IMR-90 (cell line): Measurements from ENCODE around the gene MAP1LC3B. TPM values are rescaled to one million over a fixed set of nuclear protein-coding genes. Genes with fewer than 3 reads are reported as not detected.

Source experiments
- ATAC-seq: fragments of 200-7000 bp; cut with Tn5 transposase; 2 replicates; pipeline ENCODE4 v1.9.1; 2020; ENCODE audit warnings: low read depth, mild to moderate bottlenecking, moderate library complexity
- BruUV-seq: library from RNA; stranded (reverse); fragments of 400-500 nt; replicated peaks from 2 replicates; lab custom pipeline; 2021; lab: Mats Ljungman, UMichigan
- CTCF ChIA-PET: fragments of 300-600 bp; formaldehyde crosslinking; extraction: SDS; loops from one replicate; lab custom pipeline; 2021; ENCODE audit warnings: antibody characterized with exemption; lab: Yijun Ruan, JAX
- POLR2A ChIA-PET: fragments of 300-600 bp; sonication (Branson Sonifier 250); formaldehyde crosslinking; loops from one replicate; lab custom pipeline; 2022; ENCODE audit warnings: antibody characterized with exemption; ENCODE audit not compliant: unreplicated experiment; lab: Charles Lee
- DNase-seq: peaks from one replicate; pipeline ENCODE4 v3.0.0; 2013
- H2AFZ ChIP-seq: replicated peaks from 2 replicates; pipeline ENCODE3; 2013; ENCODE audit warnings: low read length, mild to moderate bottlenecking; ENCODE audit not compliant: poor library complexity
- H2AK5ac ChIP-seq: 2 replicates; pipeline ENCODE4 v1.6.1; 2013; ENCODE audit warnings: low read depth, low read length, inconsistent platforms
- H2AK9ac ChIP-seq: replicated peaks from 2 replicates; pipeline ENCODE3; 2013; ENCODE audit warnings: mild to moderate bottlenecking, low read depth, low read length, moderate library complexity; ENCODE audit not compliant: poor library complexity
- H2BK120ac ChIP-seq: 2 replicates; pipeline ENCODE4 v1.6.1; 2013; ENCODE audit warnings: low read depth, low read length, inconsistent platforms
- H2BK15ac ChIP-seq: 3 replicates; pipeline ENCODE4 v1.6.1; 2013; ENCODE audit warnings: low read depth, low read length, inconsistent platforms
- H2BK20ac ChIP-seq: 2 replicates; pipeline ENCODE4 v1.6.1; 2013; ENCODE audit warnings: low read depth, mild to moderate bottlenecking, inconsistent platforms, low read length, moderate library complexity
- H2BK5ac ChIP-seq: 2 replicates; pipeline ENCODE4 v1.6.1; 2013; ENCODE audit warnings: mild to moderate bottlenecking, low read depth, low read length, inconsistent platforms; ENCODE audit not compliant: poor library complexity, severe bottlenecking
- H3K14ac ChIP-seq: replicated peaks from 2 replicates; pipeline ENCODE4 v1.6.1; 2013; ENCODE audit warnings: low read depth, low read length, inconsistent platforms
- H3K18ac ChIP-seq: 2 replicates; pipeline ENCODE4 v1.6.1; 2013; ENCODE audit warnings: low read depth, low read length, control low read depth
- H3K23ac ChIP-seq: 2 replicates; pipeline ENCODE4 v1.6.1; 2013; ENCODE audit warnings: low read depth, low read length, inconsistent platforms
- H3K27ac ChIP-seq: 2 replicates; pipeline ENCODE4 v1.5.1; 2013; ENCODE audit warnings: mild to moderate bottlenecking, control low read depth, low read length; ENCODE audit not compliant: insufficient read depth
- H3K27me3 ChIP-seq: 2 replicates; pipeline ENCODE4 v1.6.1; 2013; ENCODE audit warnings: low read length; ENCODE audit not compliant: control insufficient read depth, insufficient read depth
- H3K36me3 ChIP-seq: 2 replicates; pipeline ENCODE4 v1.6.1; 2013; ENCODE audit warnings: low read length, mixed read lengths; ENCODE audit not compliant: control insufficient read depth, insufficient read depth
- H3K4ac ChIP-seq: 2 replicates; pipeline ENCODE4 v1.6.1; 2013; ENCODE audit warnings: low read depth, low read length, inconsistent platforms
- H3K4me1 ChIP-seq: 2 replicates; pipeline ENCODE4 v1.6.1; 2013; ENCODE audit warnings: low read length, mixed read lengths; ENCODE audit not compliant: control insufficient read depth, insufficient read depth
- H3K4me2 ChIP-seq: 2 replicates; pipeline ENCODE4 v1.6.1; 2013; ENCODE audit warnings: low read depth, mild to moderate bottlenecking, control low read depth, low read length, moderate library complexity
- H3K4me3 ChIP-seq: 2 replicates; pipeline ENCODE4 v1.5.1; 2013; ENCODE audit warnings: low read depth, mild to moderate bottlenecking, control low read depth, low read length, moderate library complexity; ENCODE audit not compliant: insufficient read depth
- H3K56ac ChIP-seq: 2 replicates; pipeline ENCODE4 v1.6.1; 2013; ENCODE audit warnings: low read length, inconsistent platforms; ENCODE audit not compliant: insufficient read depth; ENCODE audit errors: extremely low read depth
- H3K79me1 ChIP-seq, 2 experiments: 2 replicates each; pipeline ENCODE4 v1.6.1; 2013; ENCODE audit warnings: low read length in 2 of 2, inconsistent platforms in 1 of 2, low read depth in 1 of 2
- H3K9ac ChIP-seq: 2 replicates; pipeline ENCODE4 v1.6.1; 2013; ENCODE audit warnings: low read depth, low read length, control low read depth
- H3K9me1 ChIP-seq: 2 replicates; pipeline ENCODE4 v1.6.1; 2013; ENCODE audit warnings: low read length, inconsistent platforms; ENCODE audit not compliant: insufficient read depth
- H3K9me3 ChIP-seq: 2 replicates; pipeline ENCODE4 v1.6.1; 2013; ENCODE audit warnings: low read length; ENCODE audit not compliant: control insufficient read depth, insufficient read depth
- H4K20me1 ChIP-seq: 2 replicates; pipeline ENCODE4 v1.6.1; 2013; ENCODE audit warnings: low read length, inconsistent platforms; ENCODE audit not compliant: insufficient read depth
- H4K5ac ChIP-seq: 2 replicates; pipeline ENCODE4 v1.6.1; 2013; ENCODE audit warnings: mild to moderate bottlenecking, low read depth, low read length, control low read depth
- H4K8ac ChIP-seq, 2 experiments: 2 replicates each; pipeline ENCODE4 v1.6.1; 2013; ENCODE audit warnings: low read depth in 2 of 2, low read length in 2 of 2, control low read depth in 1 of 2, inconsistent platforms in 1 of 2
- H4K91ac ChIP-seq: 2 replicates; pipeline ENCODE4 v1.6.1; 2013; ENCODE audit warnings: low read depth, low read length, inconsistent platforms; ENCODE audit not compliant: insufficient read depth
- BHLHE40 ChIP-seq: fragments of 150-350 bp; IDR thresholded peaks from 2 replicates; pipeline ENCODE4 v1.6.1; 2016; ENCODE audit warnings: mild to moderate bottlenecking, low read depth, low read length
- ELK1 ChIP-seq: fragments of 150-350 bp; IDR thresholded peaks from 2 replicates; pipeline ENCODE4 v1.6.1; 2016; ENCODE audit warnings: low read depth, mild to moderate bottlenecking, low read length, moderate library complexity, borderline replicate concordance
- FOS ChIP-seq: fragments of 150-350 bp; IDR thresholded peaks from 2 replicates; pipeline ENCODE4 v1.6.1; 2016; ENCODE audit warnings: low read depth, low read length
- MXI1 ChIP-seq: IDR thresholded peaks from 2 replicates; pipeline ENCODE4 v1.6.1; 2012; ENCODE audit warnings: low read depth, mild to moderate bottlenecking, low read length, moderate library complexity, borderline replicate concordance
- NFE2L2 ChIP-seq: fragments of 150-350 bp; IDR thresholded peaks from 2 replicates; pipeline ENCODE4 v1.6.1; 2016; ENCODE audit warnings: low read depth, mild to moderate bottlenecking, low read length
- POLR2A ChIP-seq: IDR thresholded peaks from 2 replicates; pipeline ENCODE4 v1.6.1; 2012; ENCODE audit warnings: mild to moderate bottlenecking, low read depth, low read length
- RAD21 ChIP-seq: IDR thresholded peaks from 2 replicates; pipeline ENCODE4 v1.6.1; 2012; ENCODE audit warnings: low read length, improper control_type of control experiment
- RCOR1 ChIP-seq: IDR thresholded peaks from 2 replicates; pipeline ENCODE4 v1.6.1; 2012; ENCODE audit warnings: mild to moderate bottlenecking, low read length, improper control_type of control experiment; ENCODE audit not compliant: insufficient replicate concordance
- RFX5 ChIP-seq: IDR thresholded peaks from 2 replicates; pipeline ENCODE4 v1.8.0; 2012; ENCODE audit warnings: low read depth, mild to moderate bottlenecking, low read length, moderate library complexity
- SMC3 ChIP-seq: fragments of 150-350 bp; IDR thresholded peaks from 2 replicates; pipeline ENCODE4 v1.6.1; 2016; ENCODE audit warnings: low read depth, mild to moderate bottlenecking, antibody characterized with exemption, low read length, moderate library complexity
- WGBS, 2 experiments: methylation state at CpG; one replicate each; pipeline versions ENCODE4 v1.1.5 to v1.1.7; 2013; ENCODE audit warnings: missing lambda C conversion rate in 2 of 2; ENCODE audit not compliant: insufficient read length in 1 of 2; ENCODE audit errors: extremely low coverage in 2 of 2; 5-methylcytosine and 5-hydroxymethylcytosine counted together
- dilution Hi-C: fragments of 300-500 bp; cut with HindIII; formaldehyde crosslinking; loops from one replicate; pipeline ENCODE4 v1.14.3; 2018; ENCODE audit warnings: low sequenced_read_pairs; ENCODE audit not compliant: unreplicated experiment
- in situ Hi-C: fragments of 300-500 bp; cut with MboI; formaldehyde crosslinking; loops from 3 replicates; pipeline ENCODE4 v1.14.3; 2019; ENCODE audit warnings: low sequenced_read_pairs, inconsistent platforms, mixed read lengths
- intact Hi-C: fragments of 100-400 bp; cut with micrococcal nuclease; formaldehyde crosslinking; loops from 2 replicates; pipeline ENCODE4 v1.10.0; 2022
- polyA plus RNA-seq, 3 experiments: library from polyadenylated mRNA; depleted of rRNA; stranded (reverse); fragments of >200 nt; gene quantifications; 2 replicates each; pipeline ENCODE4 v1.2.3, GENCODE V29; 2012; ENCODE audit warnings: low replicate concordance in 1 of 3
- total RNA-seq: library from RNA; depleted of rRNA; stranded (reverse); fragments of >200 nt; gene quantifications from 2 replicates; pipeline ENCODE4 v1.2.3, GENCODE V29; 2012

MAP1LC3B gene
- total and polyA plus RNA-seq, 2 of the 4 experiments (the other 2 are of a cell fraction) = 23.5 to 57.7 TPM

- no peak overlapping the region for H3K27ac ChIP-seq
- H3K4me1 ChIP-seq = no peaks in the 10 kb centered on the region
- DNase-seq (no peak), ATAC-seq (no peak)
- no peak overlapping the region for H2BK5ac ChIP-seq
- no peak overlapping the region for H3K18ac ChIP-seq
- H2BK120ac ChIP-seq = no peak overlapping the region
- intact Hi-C loops = no loop called here
- H3K79me1 ChIP-seq = peaks cover 7 to 13% of the 10 kb centered on the region in 2 experiments; a peak in 2 of 4 replicates
- no peaks in the 10 kb centered on the region for H3K9me3 ChIP-seq
- in situ Hi-C loops = loop anchor here (25.0 kb wide), 1 partner anchor 353 kb away; the partner anchor contains the start of gene KLHDC4
- no peak overlapping the region for H4K8ac ChIP-seq
- no peak overlapping the region for H3K4me2 ChIP-seq
- TF ChIP-seq FOS (no peak), RFX5 (no peak), MXI1 (no peak), POLR2A (no peak), SMC3 (no peak), RCOR1 (no peak), ELK1 (no peak), NFE2L2 (no peak), RAD21 (no peak), BHLHE40 (no peak)
- H2BK20ac ChIP-seq = no peak overlapping the region
- no peak overlapping the region for H3K56ac ChIP-seq
- WGBS, 2 experiments = 99% methylated on average over 8 of the region's 13 CpGs; no CpG with 5 or more reads in 1 of the 2 experiments
- H4K5ac ChIP-seq = no peak overlapping the region
- no peak overlapping the region for H2AK9ac ChIP-seq
- H3K14ac ChIP-seq = no peak overlapping the region
- peaks cover 8% of the 10 kb centered on the region; the same call in 1 of the 2 replicates for H3K9me1 ChIP-seq
- no peaks in the 10 kb centered on the region for H3K27me3 ChIP-seq
- CTCF ChIA-PET = interaction anchor here (1.4 kb wide), 1 partner anchor 227 kb away, joined by 3 read pairs; no protein-coding TSS in a partner anchor
- H2AFZ ChIP-seq = no peak overlapping the region
- H4K91ac ChIP-seq = no peak overlapping the region
- H3K36me3 ChIP-seq = peaks cover 66% of the 10 kb centered on the region
- BruUV-seq = no TSS peak
- H3K9ac ChIP-seq = no peak overlapping the region
- no peak overlapping the region for H2BK15ac ChIP-seq
- H3K23ac ChIP-seq = no peak overlapping the region
- dilution Hi-C loops = no loop called here
- H3K4me3 ChIP-seq = no peak overlapping the region
- POLR2A ChIA-PET = no interaction called here
- H4K20me1 ChIP-seq = peaks cover 19% of the 10 kb centered on the region
- H3K4ac ChIP-seq = no peak overlapping the region
- H2AK5ac ChIP-seq = no peak overlapping the region
These were observed 17.6 kb downstream of the MAP1LC3B start for GRCh38 chr16:87409781-87410180.
